HL-60 (cell line): Measurements from ENCODE around the gene HSBP1L1.

Experiments
- GABPA ChIP-seq: IDR thresholded peaks from 2 replicates; pipeline ENCODE4 v1.6.1; 2012; ENCODE audit warnings: low read depth
- POLR2AphosphoS5 ChIP-seq: IDR thresholded peaks from 2 replicates; pipeline ENCODE4 v1.6.1; 2012; ENCODE audit warnings: low read depth
- SPI1 ChIP-seq: IDR thresholded peaks from 2 replicates; pipeline ENCODE4 v1.6.1; 2012; ENCODE audit warnings: low read depth, mild to moderate bottlenecking, borderline replicate concordance
- TF ChIP-seq, protein P1 (sequence below): IDR thresholded peaks from one replicate; pipeline ENCODE4 v1.5.1; 2011; ENCODE audit warnings: low read length, control low read depth, inconsistent platforms; ENCODE audit not compliant: insufficient read depth
- TF ChIP-seq, protein P2 (sequence below): IDR thresholded peaks from 2 replicates; pipeline ENCODE4 v1.6.1; 2012; ENCODE audit warnings: low read depth; ENCODE audit not compliant: insufficient replicate concordance

DNA sequence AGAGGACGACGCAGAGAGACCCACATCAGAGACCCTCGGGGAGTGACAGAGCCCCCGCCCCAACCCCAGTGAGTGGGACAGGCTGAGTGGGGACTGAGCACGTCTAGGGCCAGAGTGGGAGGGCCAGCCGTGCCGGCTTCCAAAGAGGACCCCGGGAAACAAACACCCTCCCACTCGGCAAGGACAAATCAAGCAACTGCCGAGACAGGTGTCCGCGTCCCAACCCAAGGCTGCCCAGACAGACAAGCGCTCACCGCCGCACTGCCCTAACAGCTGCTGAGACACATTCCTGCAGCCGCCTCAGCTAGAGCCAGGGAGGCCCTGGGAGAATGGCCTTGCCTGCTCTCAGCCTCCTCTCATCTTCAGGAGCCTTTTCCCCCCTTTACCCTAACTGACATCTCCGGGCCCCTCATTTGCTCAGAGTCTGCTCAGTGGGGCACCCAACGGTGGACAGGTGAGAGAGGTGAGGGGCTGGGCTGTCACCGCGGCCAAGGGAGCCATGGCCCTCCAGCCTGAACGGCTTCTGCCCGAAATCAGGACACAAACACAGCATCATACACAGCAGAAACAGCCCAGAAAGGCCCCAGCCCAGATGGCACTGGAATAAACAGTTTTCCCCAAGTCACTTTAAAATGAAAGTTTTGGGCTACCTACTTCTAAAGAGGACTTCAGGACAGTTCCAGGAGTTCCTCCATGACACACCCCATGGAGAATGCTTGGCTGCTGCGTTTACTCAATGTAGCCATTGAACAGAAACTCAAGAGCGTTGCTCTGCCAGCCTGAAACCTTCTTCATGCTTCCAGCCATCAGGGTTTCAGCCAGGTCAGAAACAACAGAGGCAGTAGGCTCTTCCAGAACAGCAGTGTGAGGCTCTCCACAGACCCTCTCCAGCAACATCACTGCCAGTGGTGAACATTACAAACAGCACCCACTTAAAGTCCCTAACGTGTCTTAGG, 36.6 kb upstream of the HSBP1L1 start:
- TF ChIP-seq POLR2AphosphoS5 (no peak), GABPA (no peak), SPI1 (no peak)
- TF ChIP-seq, protein P1, sequence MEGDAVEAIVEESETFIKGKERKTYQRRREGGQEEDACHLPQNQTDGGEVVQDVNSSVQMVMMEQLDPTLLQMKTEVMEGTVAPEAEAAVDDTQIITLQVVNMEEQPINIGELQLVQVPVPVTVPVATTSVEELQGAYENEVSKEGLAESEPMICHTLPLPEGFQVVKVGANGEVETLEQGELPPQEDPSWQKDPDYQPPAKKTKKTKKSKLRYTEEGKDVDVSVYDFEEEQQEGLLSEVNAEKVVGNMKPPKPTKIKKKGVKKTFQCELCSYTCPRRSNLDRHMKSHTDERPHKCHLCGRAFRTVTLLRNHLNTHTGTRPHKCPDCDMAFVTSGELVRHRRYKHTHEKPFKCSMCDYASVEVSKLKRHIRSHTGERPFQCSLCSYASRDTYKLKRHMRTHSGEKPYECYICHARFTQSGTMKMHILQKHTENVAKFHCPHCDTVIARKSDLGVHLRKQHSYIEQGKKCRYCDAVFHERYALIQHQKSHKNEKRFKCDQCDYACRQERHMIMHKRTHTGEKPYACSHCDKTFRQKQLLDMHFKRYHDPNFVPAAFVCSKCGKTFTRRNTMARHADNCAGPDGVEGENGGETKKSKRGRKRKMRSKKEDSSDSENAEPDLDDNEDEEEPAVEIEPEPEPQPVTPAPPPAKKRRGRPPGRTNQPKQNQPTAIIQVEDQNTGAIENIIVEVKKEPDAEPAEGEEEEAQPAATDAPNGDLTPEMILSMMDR: no peak
- TF ChIP-seq, protein P2, sequence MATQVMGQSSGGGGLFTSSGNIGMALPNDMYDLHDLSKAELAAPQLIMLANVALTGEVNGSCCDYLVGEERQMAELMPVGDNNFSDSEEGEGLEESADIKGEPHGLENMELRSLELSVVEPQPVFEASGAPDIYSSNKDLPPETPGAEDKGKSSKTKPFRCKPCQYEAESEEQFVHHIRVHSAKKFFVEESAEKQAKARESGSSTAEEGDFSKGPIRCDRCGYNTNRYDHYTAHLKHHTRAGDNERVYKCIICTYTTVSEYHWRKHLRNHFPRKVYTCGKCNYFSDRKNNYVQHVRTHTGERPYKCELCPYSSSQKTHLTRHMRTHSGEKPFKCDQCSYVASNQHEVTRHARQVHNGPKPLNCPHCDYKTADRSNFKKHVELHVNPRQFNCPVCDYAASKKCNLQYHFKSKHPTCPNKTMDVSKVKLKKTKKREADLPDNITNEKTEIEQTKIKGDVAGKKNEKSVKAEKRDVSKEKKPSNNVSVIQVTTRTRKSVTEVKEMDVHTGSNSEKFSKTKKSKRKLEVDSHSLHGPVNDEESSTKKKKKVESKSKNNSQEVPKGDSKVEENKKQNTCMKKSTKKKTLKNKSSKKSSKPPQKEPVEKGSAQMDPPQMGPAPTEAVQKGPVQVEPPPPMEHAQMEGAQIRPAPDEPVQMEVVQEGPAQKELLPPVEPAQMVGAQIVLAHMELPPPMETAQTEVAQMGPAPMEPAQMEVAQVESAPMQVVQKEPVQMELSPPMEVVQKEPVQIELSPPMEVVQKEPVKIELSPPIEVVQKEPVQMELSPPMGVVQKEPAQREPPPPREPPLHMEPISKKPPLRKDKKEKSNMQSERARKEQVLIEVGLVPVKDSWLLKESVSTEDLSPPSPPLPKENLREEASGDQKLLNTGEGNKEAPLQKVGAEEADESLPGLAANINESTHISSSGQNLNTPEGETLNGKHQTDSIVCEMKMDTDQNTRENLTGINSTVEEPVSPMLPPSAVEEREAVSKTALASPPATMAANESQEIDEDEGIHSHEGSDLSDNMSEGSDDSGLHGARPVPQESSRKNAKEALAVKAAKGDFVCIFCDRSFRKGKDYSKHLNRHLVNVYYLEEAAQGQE: no peak
